ENCODE measurements around the gene IGSF10.

- no peak for TF ChIP-seq CTCF (IDR thresholded peaks at IDR 0.05)
- TF ChIP-seq POLR2A (IDR thresholded peaks at IDR 0.05) = no peak
These were observed 41.2 kb upstream of the IGSF10 start for GRCh38 chr3:151501923-151502632.
